NCI-H748 treated with DMSO at 0.1 percent for 48 hours (cell line): ENCODE measurements around the gene RS1.

Source experiments
- DNase-seq: peaks from one replicate; lab custom pipeline; 2025; lab: John Stamatoyannopoulos, UW

RS1 gene

GRCh38 chrX:18672008-18672407, at the start of gene RS1:
RS1 (minus strand) TSS chrX:18672108; CDS start chrX:18672068, 40 bp downstream.
- no peak for DNase-seq

- no peak for DNase-seq
These were observed 47.9 kb upstream of the RS1 start for GRCh38 chrX:18719852-18720251.

- DNase-seq = no peak
These were observed 43.0 kb upstream of the RS1 start for GRCh38 chrX:18714910-18715309.

GRCh38 chrX:18709833-18710232, 37.9 kb upstream of the RS1 start:
- DNase-seq = no peak

- DNase-seq = peak; percentile 18
These were observed 35.6 kb upstream of the RS1 start, which contains the start of gene PPEF1 for GRCh38 chrX:18707426-18708049. PPEF1 (plus strand) TSS chrX:18707645; CDS start chrX:18707781, 136 bp downstream.

- DNase-seq = no peak
These were observed 30.7 kb upstream of the RS1 start for GRCh38 chrX:18702362-18703195.

- no peak for DNase-seq
These were observed 29.9 kb upstream of the RS1 start for GRCh38 chrX:18701621-18702361.

- DNase-seq = no peak
These were observed 27.1 kb upstream of the RS1 start for GRCh38 chrX:18698737-18699650.

GRCh38 chrX:18696653-18697052, 24.7 kb upstream of the RS1 start:
- DNase-seq = no peak

GRCh38 chrX:18692541-18692940, 20.6 kb upstream of the RS1 start:
- DNase-seq = no peak

- DNase-seq = no peak
These were observed 19.5 kb upstream of the RS1 start for GRCh38 chrX:18691431-18691830.

GRCh38 chrX:18687856-18688495, 16.1 kb upstream of the RS1 start:
- no peak for DNase-seq

- DNase-seq = no peak
These were observed 11.1 kb upstream of the RS1 start for GRCh38 chrX:18682979-18683387.

- no peak for DNase-seq
These were observed 10.1 kb upstream of the RS1 start for GRCh38 chrX:18681996-18682395.

- no peak for DNase-seq
These were observed 5.4 kb upstream of the RS1 start for GRCh38 chrX:18677161-18677869.

GRCh38 chrX:18676470-18676869, 4.6 kb upstream of the RS1 start:
- DNase-seq = peak; percentile 12

GRCh38 chrX:18676050-18676449, 4.1 kb upstream of the RS1 start:
- no peak for DNase-seq

- DNase-seq = peak; percentile 48
These were observed 3.2 kb upstream of the RS1 start for GRCh38 chrX:18674788-18675735.

GRCh38 chrX:18674417-18674787, 2.5 kb upstream of the RS1 start:
- DNase-seq = peak; percentile 48
